GM12873 (cell line): ENCODE data around the gene LONRF2.

ENCODE experiments used
- CTCF ChIP-seq: IDR thresholded peaks from 2 replicates; pipeline ENCODE4 v1.5.1; 2012; ENCODE audit warnings: low read depth, mild to moderate bottlenecking, moderate library complexity, low read length, control low read depth; ENCODE audit not compliant: insufficient read depth; ENCODE audit errors: missing control alignments

Gene LONRF2

DNA sequence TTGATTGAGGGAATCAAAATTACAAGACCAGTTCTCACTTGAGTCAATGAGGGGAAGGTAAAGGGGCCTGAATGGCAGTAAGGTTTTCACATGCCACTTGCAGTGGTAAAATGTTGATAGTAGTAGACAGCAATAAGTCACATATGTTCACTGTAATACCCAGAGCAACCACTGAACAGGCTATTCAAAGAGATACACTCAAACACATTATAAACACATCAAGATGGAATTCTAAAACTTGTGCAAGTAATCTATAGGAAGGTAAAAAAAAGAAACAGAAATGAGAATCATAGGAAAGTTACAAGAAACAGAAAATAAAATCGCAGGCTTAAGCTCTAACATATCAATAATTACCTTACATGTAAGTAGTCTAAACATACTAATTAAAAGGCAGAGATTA, 93.3 kb downstream of the LONRF2 start:
- TF ChIP-seq CTCF: peak; percentile 20

- TF ChIP-seq CTCF: no peak
Measured at GRCh38 chr2:100228415-100228814, 93.9 kb downstream of the LONRF2 start.

- no peak for TF ChIP-seq CTCF
Measured at GRCh38 chr2:100224988-100225710, 97.2 kb downstream of the LONRF2 start.

- no peak for TF ChIP-seq CTCF
Measured at GRCh38 chr2:100223502-100223901, 98.8 kb downstream of the LONRF2 start.
